ENCODE results near the gene LHPP. TPM values are rescaled to one million over a fixed set of nuclear protein-coding genes. Genes with fewer than 3 reads are reported as not detected.

The LHPP gene, protein sequence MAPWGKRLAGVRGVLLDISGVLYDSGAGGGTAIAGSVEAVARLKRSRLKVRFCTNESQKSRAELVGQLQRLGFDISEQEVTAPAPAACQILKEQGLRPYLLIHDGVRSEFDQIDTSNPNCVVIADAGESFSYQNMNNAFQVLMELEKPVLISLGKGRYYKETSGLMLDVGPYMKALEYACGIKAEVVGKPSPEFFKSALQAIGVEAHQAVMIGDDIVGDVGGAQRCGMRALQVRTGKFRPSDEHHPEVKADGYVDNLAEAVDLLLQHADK
- total RNA-seq (10 to 100 TPM; 18.4 to 26.8 TPM), polyA plus RNA-seq (ENCODE audit: insufficient read length in 6 of 6) (10 to 100 TPM; 12.2 to 15.3 (median 14.7) TPM)
- long read RNA-seq, donor 1, transcript LHPP-202 (7 exons, 1,622 nt) = major isoform, 8 of 8 reads
- long read RNA-seq, donor 1, partial matches to known transcripts = 0 of 8 reads
- long read RNA-seq, donor 1, other reads (novel, unspliced or antisense) = 0 of 8 reads
- long read RNA-seq, donor 2, partial matches to known transcripts = 5 of 6 reads
- long read RNA-seq, donor 2, other reads (novel, unspliced or antisense) = 0 of 6 reads
- long read RNA-seq, donor 3, partial matches to known transcripts = 0 of 5 reads
- long read RNA-seq, donor 3, other reads (novel, unspliced or antisense) = 0 of 5 reads
- long read RNA-seq, donor 4, transcript LHPP-203 (6 exons, 840 nt) = major isoform, 7 of 15 reads
- long read RNA-seq, donor 4, partial matches to known transcripts = 2 of 15 reads
- long read RNA-seq, donor 4, other reads (novel, unspliced or antisense) = 5 of 15 reads
- long read RNA-seq, donor 5, partial matches to known transcripts = 0 of 3 reads
- long read RNA-seq, donor 5, other reads (novel, unspliced or antisense) = 0 of 3 reads
- long read RNA-seq, donor 6, transcript LHPP-202 (7 exons, 1,622 nt) = major isoform, 10 of 11 reads
- long read RNA-seq, donor 6, partial matches to known transcripts = 0 of 11 reads
- long read RNA-seq, donor 6, other reads (novel, unspliced or antisense) = 0 of 11 reads
- long read RNA-seq, donor 7, transcript LHPP-202 (7 exons, 1,622 nt) = major isoform, 5 of 6 reads
- long read RNA-seq, donor 7, partial matches to known transcripts = 0 of 6 reads
- long read RNA-seq, donor 7, other reads (novel, unspliced or antisense) = 0 of 6 reads
- long read RNA-seq, donor 8, transcript LHPP-202 (7 exons, 1,622 nt) = major isoform, 5 of 13 reads
- long read RNA-seq, donor 8, partial matches to known transcripts = 8 of 13 reads
- long read RNA-seq, donor 8, other reads (novel, unspliced or antisense) = 0 of 13 reads
- long read RNA-seq, donor 9 = 0 reads
- long read RNA-seq, donor 10, partial matches to known transcripts = 2 of 8 reads
- long read RNA-seq, donor 10, other reads (novel, unspliced or antisense) = 1 of 8 reads
- long read RNA-seq, donor 11, transcript LHPP-202 (7 exons, 1,622 nt) = minor isoform, 12 of 33 reads
- long read RNA-seq, donor 11, transcript LHPP-206 (2 exons, 478 nt) = major isoform, 15 of 33 reads
- long read RNA-seq, donor 11, partial matches to known transcripts = 5 of 33 reads
- long read RNA-seq, donor 11, other reads (novel, unspliced or antisense) = 0 of 33 reads
- long read RNA-seq, donor 12, partial matches to known transcripts = 12 of 40 reads
- long read RNA-seq, donor 12, other reads (novel, unspliced or antisense) = 23 of 40 reads

DNA sequence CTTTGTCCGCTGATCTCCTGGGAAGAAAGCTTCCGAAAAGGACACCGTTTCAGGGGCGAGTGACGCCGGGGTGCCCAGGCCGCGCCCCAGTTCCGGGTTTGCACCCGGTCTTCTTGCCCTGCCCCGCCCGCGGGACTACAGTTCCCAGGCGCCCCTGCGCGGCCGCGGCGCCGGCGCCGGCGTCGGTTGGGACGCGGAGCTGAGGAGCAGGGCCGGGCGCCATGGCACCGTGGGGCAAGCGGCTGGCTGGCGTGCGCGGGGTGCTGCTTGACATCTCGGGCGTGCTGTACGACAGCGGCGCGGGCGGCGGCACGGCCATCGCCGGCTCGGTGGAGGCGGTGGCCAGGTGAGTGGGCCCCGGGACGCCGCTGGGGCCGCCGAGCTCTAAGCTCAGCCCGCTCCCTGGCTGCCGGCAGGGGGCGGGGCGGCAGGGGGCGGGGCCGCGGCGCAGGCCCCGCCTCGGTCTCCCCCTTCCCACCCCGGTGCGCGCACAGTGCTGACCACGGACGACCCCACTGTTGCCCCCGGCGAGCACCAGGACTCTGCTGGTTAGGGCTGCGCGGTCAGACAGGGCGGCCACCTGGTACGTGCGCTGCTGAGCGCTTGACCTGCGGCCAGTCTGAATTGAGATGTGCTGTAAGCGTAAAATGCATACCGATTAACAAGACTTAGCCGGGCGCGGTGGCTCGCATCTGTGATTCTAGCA, at the start of gene LHPP:
LHPP (plus strand) TSS at position 182 of the 706 bp plus-strand sequence; CDS start at position 222, 40 bp downstream.
- DNase-seq (peak; percentile 85 to 99 (median 88)), ATAC-seq (peak; percentile 99)
- Histone ChIP-seq H3K9me3 (no peaks in the 10 kb centered on the region), H3K4me1 (peaks cover 0 to 5% of the 10 kb centered on the region in 2 donors), H3K4me3 (peak within 1 kb of the TSS; percentile 59 to 72), H3K27ac (peak within 1 kb of the TSS; percentile 67 to 73), H3K36me3 (no peaks in the 10 kb centered on the region), H3K27me3 (peaks cover 0 to under 1% of the 10 kb centered on the region in 2 donors)
- intact Hi-C loops (cut with DNase I) = no loop called here
- TF ChIP-seq, protein P1, sequence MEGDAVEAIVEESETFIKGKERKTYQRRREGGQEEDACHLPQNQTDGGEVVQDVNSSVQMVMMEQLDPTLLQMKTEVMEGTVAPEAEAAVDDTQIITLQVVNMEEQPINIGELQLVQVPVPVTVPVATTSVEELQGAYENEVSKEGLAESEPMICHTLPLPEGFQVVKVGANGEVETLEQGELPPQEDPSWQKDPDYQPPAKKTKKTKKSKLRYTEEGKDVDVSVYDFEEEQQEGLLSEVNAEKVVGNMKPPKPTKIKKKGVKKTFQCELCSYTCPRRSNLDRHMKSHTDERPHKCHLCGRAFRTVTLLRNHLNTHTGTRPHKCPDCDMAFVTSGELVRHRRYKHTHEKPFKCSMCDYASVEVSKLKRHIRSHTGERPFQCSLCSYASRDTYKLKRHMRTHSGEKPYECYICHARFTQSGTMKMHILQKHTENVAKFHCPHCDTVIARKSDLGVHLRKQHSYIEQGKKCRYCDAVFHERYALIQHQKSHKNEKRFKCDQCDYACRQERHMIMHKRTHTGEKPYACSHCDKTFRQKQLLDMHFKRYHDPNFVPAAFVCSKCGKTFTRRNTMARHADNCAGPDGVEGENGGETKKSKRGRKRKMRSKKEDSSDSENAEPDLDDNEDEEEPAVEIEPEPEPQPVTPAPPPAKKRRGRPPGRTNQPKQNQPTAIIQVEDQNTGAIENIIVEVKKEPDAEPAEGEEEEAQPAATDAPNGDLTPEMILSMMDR (IDR thresholded peaks at IDR 0.05) = peak; percentile 31 to 56

DNA sequence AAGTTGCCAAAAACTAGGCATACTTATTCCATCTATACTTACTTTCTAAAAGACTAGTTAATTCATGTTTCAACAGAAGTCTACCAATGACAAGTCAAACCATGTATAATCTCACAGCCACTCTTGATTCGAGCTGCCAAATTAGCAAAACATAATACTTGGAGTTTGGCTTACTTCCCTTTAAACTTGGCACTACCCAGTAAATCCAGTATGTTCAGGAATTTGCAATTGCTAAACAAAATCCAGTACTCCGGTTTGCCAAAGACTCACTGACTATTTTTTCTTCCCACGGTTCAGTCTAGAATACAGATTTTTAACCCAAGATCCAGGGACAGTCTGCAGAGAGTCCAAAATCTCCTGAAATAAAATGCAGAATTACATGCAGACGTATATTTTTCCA, 47.5 kb upstream of the LHPP start:
- DNase-seq = peak in 2 of 4 donors; percentile 33 to 57
- H3K27ac ChIP-seq = peak overlapping the region in 1 of 2 donors; percentile 23
- H3K27me3 ChIP-seq = peaks cover 0 to under 1% of the 10 kb centered on the region in 2 donors

DNA sequence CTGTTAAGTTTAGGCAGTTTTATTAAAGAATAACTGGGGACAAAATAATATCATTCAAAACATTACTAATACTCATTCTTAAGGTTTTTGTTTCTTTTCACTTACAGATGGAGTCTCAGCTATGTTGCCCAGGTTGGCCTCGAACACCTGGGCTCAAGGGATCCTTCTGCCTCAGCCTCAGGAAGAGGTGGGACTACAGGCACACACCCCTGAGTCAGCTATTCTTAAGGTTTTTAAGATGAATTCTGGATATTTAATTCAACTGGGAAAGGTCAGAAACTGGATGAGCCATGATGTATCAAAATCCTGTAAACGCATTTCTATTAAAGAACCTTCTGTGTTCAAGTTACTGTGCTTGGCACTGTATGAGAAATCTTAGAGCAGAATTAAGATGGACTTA, 46.4 kb upstream of the LHPP start:
- no peak for ATAC-seq
- intact Hi-C loops (cut with DNase I) = no loop called here
- no peak overlapping the region for H3K4me3 ChIP-seq

More for the DNA sequence above, 47.5 kb upstream of the LHPP start:
- H3K4me1 ChIP-seq = peaks cover 10 to 43% of the 10 kb centered on the region in 2 donors
- TF ChIP-seq, protein P1 (IDR thresholded peaks at IDR 0.05) = no peak
- H3K4me3 ChIP-seq = no peak overlapping the region
- H3K36me3 ChIP-seq = peaks cover 0 to 23% of the 10 kb centered on the region in 2 donors
- ATAC-seq = no peak
- intact Hi-C loops (cut with DNase I) = no loop called here
- no peaks in the 10 kb centered on the region for H3K9me3 ChIP-seq

More for the DNA sequence above, 46.4 kb upstream of the LHPP start:
- no peak for DNase-seq
- H3K27ac ChIP-seq = no peak overlapping the region
- peaks cover 0 to 12% of the 10 kb centered on the region in 2 donors for H3K27me3 ChIP-seq
- H3K36me3 ChIP-seq = peaks cover 0 to 18% of the 10 kb centered on the region in 2 donors
- H3K4me1 ChIP-seq = peaks cover 10 to 47% of the 10 kb centered on the region in 2 donors
- H3K9me3 ChIP-seq = no peaks in the 10 kb centered on the region
- TF ChIP-seq, protein P1 (IDR thresholded peaks at IDR 0.05) = no peak

All from left lung (tissue), 14 donors.